ENCODE measurements around the gene EFNA5.
A peak's percentile ranks its signal among the peaks of the same experiment; 100 is the strongest.

The EFNA5 gene

GRCh38 chr5:107571621-107572536 is 98.9 kb downstream of the EFNA5 start:
- peak; percentile 68 to 80 for DNase-seq (ENCODE audit: low read depth in 2 of 2)

- peak in 1 of 2 donors; percentile 19 for DNase-seq (ENCODE audit: low read depth in 2 of 2)
Measured at GRCh38 chr5:107570805-107571531, 99.8 kb downstream of the EFNA5 start.

- no peak for DNase-seq (ENCODE audit: low read depth in 2 of 2)
Measured at GRCh38 chr5:107570181-107570580, 100.6 kb downstream of the EFNA5 start.

DNA sequence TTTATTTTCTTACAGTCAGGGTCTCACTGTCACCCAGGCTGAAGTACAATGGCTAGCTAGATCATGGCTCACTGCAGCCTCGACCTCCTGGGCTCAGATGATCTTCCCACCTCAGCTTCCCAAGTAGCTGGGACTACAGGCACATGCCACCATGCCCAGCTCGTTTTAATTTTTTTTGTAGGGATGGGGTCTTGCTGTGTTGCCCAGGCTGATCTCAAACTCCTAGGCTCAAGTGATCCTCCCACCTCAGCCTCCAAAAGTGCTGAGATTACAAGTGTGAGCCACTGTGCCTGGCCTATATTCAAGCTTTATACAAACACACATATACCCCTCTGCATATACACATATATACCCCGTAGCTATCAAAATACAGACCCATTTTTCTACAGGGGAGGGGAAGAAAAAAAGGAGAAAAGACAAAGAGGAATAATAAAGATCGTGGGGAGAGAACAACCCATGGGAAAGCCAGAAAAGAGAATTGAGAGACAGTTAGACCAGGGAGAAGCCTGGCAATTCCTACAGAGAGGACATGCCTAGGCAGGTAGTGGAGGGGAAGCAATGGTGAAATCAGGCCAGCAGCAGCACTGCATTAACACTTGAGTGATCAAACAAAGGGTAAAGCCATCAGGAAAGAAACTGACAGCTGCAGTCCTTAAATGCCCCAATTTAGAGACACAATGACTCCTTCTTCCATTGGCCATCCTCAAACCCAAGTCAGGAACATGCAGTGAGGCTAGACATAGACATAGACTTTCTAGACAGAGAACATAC is 102.7 kb downstream of the EFNA5 start:
- DNase-seq (ENCODE audit: low read depth in 2 of 2): no peak

DNA sequence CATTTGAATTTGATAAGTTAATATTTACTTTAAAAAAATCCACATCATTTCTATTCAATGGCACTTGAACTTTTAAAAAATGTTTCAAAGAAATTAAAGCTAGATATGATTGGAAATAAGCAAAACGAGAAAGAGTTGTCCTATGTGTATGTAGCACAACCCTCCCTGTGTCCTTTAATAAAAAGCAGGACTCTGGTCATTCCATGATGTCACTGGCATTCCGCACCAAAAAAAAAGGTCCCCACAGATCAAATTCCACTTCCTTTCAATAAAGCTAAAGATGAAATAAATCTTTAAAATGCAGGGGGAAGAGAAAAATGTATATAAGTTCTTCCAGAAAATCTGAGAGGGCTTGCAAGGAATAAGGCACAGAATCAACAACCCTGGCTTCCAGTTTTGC is 103.8 kb downstream of the EFNA5 start:
- no peak for DNase-seq (ENCODE audit: low read depth in 2 of 2)

- no peak for DNase-seq (ENCODE audit: low read depth in 2 of 2)
Measured at GRCh38 chr5:107565791-107566767, 104.7 kb downstream of the EFNA5 start.

DNA sequence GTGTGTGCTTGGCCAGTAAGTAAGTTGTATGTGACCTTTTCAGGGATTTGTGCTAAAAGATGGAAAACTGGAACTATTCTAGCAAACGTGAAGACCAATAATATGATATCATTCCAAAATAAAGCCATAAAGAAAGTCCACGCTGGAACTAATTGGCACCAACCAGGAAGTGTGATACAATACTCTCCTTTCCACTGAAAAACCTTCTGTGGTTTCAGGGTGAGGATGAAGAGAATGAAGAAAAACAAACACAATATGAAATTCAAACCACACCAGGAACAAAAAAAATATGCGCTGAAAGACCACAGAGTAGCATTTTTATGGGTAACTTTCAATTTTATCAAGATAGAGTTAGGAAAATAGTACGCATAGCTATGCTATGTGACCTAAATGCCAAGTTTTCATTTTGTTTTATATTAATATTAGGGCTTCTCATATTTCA is 105.8 kb downstream of the EFNA5 start:
- no peak for DNase-seq (ENCODE audit: low read depth in 2 of 2)

DNA sequence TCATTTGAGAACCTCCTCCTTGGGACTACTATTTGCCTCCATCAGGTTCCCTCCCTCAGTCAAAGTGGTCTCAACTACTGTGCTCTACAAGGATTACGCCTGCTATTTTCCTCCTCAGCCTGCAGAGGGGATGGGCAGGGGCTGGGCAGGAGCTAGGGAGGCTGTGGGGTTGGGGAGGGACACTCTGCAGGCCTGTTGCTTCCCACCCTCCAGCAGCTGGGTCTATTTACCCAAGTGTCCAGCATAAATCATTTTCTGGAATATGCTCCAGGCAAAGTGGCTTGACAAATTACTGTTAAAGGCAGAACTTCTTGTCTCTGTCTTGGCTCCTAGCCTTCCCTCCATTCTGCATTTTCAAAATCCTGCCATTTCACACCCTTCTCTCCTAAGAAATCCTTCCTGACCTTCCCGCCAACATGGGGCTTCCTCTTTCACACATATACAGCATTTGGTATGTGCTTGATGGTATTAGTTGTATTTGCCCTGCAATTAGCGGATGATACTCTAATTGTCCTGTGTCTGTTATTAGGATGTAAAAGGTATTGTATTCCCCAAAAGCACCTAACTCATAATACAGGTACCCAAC is 106.7 kb downstream of the EFNA5 start:
- DNase-seq (ENCODE audit: low read depth in 2 of 2): no peak

- no peak for DNase-seq (ENCODE audit: low read depth in 2 of 2)
Measured at GRCh38 chr5:107560377-107560776, 110.4 kb downstream of the EFNA5 start.

- no peak for DNase-seq (ENCODE audit: low read depth in 2 of 2)
Measured at GRCh38 chr5:107558823-107559375, 111.8 kb downstream of the EFNA5 start.

DNA sequence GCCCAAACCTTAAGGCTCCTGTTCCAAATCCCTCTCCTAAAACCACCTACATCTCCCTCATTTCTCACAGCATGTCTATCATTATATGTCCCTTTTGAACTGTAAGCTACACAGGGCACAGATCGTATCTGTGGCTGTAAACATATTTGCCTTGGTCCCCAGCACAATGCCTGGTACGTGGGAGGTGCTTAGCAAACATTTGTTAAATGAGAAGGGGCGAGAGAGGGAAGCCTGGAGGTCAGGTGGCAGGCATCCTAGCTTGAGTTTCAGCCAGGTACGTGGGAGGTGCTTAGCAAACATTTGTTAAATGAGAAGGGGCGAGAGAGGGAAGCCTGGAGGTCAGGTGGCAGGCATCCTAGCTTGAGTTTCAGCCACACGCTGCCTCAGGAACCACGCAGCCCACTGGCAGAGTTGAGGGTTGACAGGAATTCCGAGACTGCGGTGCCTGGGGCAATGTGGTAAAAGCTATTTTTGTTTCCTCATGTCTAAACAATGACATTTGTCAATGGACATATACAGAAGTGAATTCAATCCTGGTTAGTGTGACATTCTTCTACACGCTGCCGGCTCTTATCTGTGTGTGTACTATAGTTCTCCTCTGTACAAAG is 113.6 kb downstream of the EFNA5 start:
- DNase-seq (ENCODE audit: low read depth in 2 of 2): no peak

DNA sequence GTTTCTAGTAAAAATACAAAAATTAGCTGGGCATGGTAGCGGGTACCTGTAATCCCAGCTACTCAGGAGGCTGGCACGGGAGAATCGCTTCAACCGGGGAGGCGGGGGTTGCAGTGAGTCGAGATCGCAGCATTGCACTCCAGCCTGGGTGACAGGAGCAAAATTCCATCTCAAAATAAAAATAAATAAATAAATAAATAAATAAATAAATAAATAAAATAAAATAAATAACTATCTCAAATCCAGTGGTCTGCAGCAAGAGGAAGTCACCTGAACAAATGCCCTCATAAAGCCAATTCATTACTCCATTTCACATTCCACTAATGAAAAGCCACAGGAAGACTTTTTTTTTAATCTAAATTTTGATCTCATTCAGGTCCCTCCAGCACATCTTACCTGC is 114.2 kb downstream of the EFNA5 start:
- no peak for DNase-seq (ENCODE audit: low read depth in 2 of 2)

- no peak for DNase-seq (ENCODE audit: low read depth in 2 of 2)
Measured at GRCh38 chr5:107555425-107556090, 115.2 kb downstream of the EFNA5 start.

GRCh38 chr5:107554776-107555424 is 115.8 kb downstream of the EFNA5 start:
- no peak for DNase-seq (ENCODE audit: low read depth in 2 of 2)

DNA sequence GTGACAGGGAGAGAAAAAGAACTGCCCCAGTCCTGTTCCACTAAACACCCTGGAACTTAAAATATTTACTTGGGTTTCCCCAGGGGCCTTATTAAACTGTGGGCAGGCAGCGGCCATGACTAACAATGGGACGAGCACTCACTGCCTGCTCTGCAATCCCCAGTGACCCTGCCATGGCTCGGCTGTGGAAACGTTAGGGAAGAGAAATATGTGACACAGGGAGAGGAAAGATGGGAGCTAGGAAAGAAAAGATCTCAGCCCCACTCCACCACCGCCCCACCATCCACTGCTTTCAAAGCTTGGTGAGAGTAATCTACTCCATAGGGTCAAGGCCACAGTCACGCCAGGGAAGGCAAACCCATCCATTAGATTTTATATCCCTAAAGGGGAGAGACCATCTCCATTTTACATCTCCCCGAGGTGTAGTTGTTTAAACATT is 117.6 kb downstream of the EFNA5 start:
- no peak for DNase-seq (ENCODE audit: low read depth in 2 of 2)

- no peak for DNase-seq (ENCODE audit: low read depth in 2 of 2)
Measured at GRCh38 chr5:107551088-107551487, 119.6 kb downstream of the EFNA5 start.

DNA sequence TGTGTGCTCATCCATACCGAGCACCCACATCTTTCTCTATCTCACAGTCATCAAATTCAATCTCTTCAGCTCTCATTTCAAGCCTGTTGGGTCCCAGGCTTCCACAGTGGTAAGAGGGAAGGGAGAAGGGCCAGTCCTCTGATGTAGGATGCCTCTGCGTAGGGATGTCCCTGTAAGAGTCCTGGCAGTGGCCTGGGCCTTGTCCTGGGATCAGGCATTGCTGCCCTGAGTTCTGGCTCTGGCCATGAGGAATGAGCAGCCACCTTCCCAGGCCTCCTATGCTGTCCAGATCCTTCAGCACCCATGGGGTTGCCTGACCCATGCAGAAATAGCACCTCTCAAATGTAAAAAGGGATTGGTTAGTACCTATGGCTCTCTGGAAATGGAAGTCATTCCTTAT is 121.2 kb downstream of the EFNA5 start:
- DNase-seq (ENCODE audit: low read depth in 2 of 2): no peak

- DNase-seq (ENCODE audit: low read depth in 2 of 2): no peak
Measured at GRCh38 chr5:107548477-107548876, 122.3 kb downstream of the EFNA5 start.

GRCh38 chr5:107546719-107547118 is 124.0 kb downstream of the EFNA5 start:
- no peak for DNase-seq (ENCODE audit: low read depth in 2 of 2)

Measured in stimulated activated CD4-positive, alpha-beta T cell treated with anti-CD3 and anti-CD28 coated beads, Interleukin-15, amount 100 ng/mL, for 48 hours (primary cell).